HG03097 (cell line): ENCODE measurements around the gene QRICH1.

Experiments used
- ATAC-seq: cut with Tn5 transposase; IDR thresholded peaks from one replicate; pipeline ENCODE4 v1.9.1; 2021; ENCODE audit not compliant: unreplicated experiment, low FRiP score

The QRICH1 gene

GRCh38 chr3:48982016-48982415, 111.9 kb downstream of the QRICH1 start:
- no peak for ATAC-seq

- ATAC-seq: no peak
These were observed 113.6 kb downstream of the QRICH1 start for GRCh38 chr3:48980295-48980694.
